DND-41 (cell line): ENCODE results near the gene STAG1.
"Not testable (repeated sequence)": the region's sequence is repeated elsewhere in the genome, so short reads cannot be mapped to it uniquely, and the experiment has no call there.

Experiments used
- ATAC-seq: fragments of 200-7000 bp; cut with Tn5 transposase; 3 replicates; pipeline ENCODE4 v1.9.1; 2021; ENCODE audit warnings: low read depth; ENCODE audit not compliant: insufficient read depth
- DNase-seq: peaks from one replicate; pipeline ENCODE4 v3.0.0-alpha.2; 2020
- H2AFZ ChIP-seq: 2 replicates; pipeline ENCODE4 v1.6.0; 2012; ENCODE audit warnings: low read depth, low read length
- H3K27ac ChIP-seq: 2 replicates; pipeline ENCODE4 v1.5.1; 2012; ENCODE audit warnings: low read length, inconsistent platforms
- H3K27me3 ChIP-seq: fragments of 200-600 bp; sonication (generic); 2 replicates; pipeline ENCODE4 v1.6.0; 2012; ENCODE audit warnings: low read length, mild to moderate bottlenecking, inconsistent platforms; ENCODE audit not compliant: insufficient read depth, poor library complexity
- H3K36me3 ChIP-seq: 2 replicates; pipeline ENCODE4 v1.5.1; 2012; ENCODE audit warnings: low read length, inconsistent platforms; ENCODE audit not compliant: insufficient read depth
- H3K4me1 ChIP-seq: 2 replicates; pipeline ENCODE4 v1.5.1; 2012; ENCODE audit warnings: mild to moderate bottlenecking, low read length; ENCODE audit not compliant: insufficient read depth
- H3K4me2 ChIP-seq: 2 replicates; pipeline ENCODE4 v1.6.0; 2012; ENCODE audit warnings: mild to moderate bottlenecking, moderate library complexity, low read length, inconsistent platforms; ENCODE audit not compliant: insufficient read depth
- H3K4me3 ChIP-seq, 2 experiments: fragments of 200-600 bp in 1 of 2; shearing (Covaris generic) in 1 of 2; 2 replicates each; pipeline ENCODE4 v1.5.1; 2012 to 2016; ENCODE audit warnings: inconsistent platforms in 2 of 2, low read length in 2 of 2, mild to moderate bottlenecking in 2 of 2, low read depth in 1 of 2, moderate library complexity in 1 of 2
- H3K79me2 ChIP-seq: 2 replicates; pipeline ENCODE4 v1.6.0; 2012; ENCODE audit warnings: low read length, inconsistent platforms; ENCODE audit not compliant: insufficient read depth
- H3K9ac ChIP-seq: 2 replicates; pipeline ENCODE4 v1.6.0; 2012; ENCODE audit warnings: low read depth, mild to moderate bottlenecking, inconsistent platforms, low read length, moderate library complexity
- H3K9me3 ChIP-seq: 2 replicates; pipeline ENCODE4 v1.5.1; 2012; ENCODE audit warnings: low read length, moderate library complexity, mild to moderate bottlenecking, inconsistent platforms; ENCODE audit not compliant: insufficient read depth, severe bottlenecking
- H4K20me1 ChIP-seq: 2 replicates; pipeline ENCODE4 v1.6.0; 2012; ENCODE audit warnings: low read length; ENCODE audit not compliant: insufficient read depth
- EZH2 ChIP-seq: IDR thresholded peaks from 3 replicates; pipeline ENCODE4 v1.6.1; 2012; ENCODE audit warnings: borderline replicate concordance, low read depth, mild to moderate bottlenecking, moderate library complexity, low read length, inconsistent platforms; ENCODE audit not compliant: severe bottlenecking
- TF ChIP-seq, protein P1 (sequence below): IDR thresholded peaks from 2 replicates; pipeline ENCODE4 v1.5.1; 2012; ENCODE audit warnings: borderline replicate concordance, low read length, moderate library complexity, mild to moderate bottlenecking; ENCODE audit not compliant: poor library complexity, severe bottlenecking; ENCODE audit errors: extremely low read depth

STAG1 gene

DNA sequence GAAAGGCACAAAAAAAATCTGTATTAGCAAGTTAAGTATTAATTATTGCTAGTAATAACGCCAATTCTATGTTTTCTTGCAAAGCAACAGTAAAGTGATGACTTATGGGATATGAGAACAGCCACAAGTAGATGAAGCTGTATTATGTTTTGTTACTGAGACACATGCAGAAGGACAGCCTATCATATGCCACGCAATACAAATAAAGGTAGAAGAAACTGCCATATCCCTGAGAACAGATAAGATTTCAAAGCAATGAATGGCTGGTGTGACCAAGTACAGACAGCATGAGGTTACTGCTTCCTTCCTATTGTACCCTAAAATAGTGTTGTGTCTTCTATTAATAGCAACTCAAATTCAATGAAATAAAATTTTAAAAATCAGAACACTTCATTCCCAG lies 26.7 kb downstream of the STAG1 start:
- Histone ChIP-seq H3K4me1 (no peaks in the 10 kb centered on the region), H3K36me3 (no peaks in the 10 kb centered on the region), H3K4me3 (no peak overlapping the region), H4K20me1 (peaks cover 48% of the 10 kb centered on the region), H3K4me2 (no peak overlapping the region), H3K79me2 (peaks cover 90% of the 10 kb centered on the region), H3K27me3 (no peaks in the 10 kb centered on the region), H3K9me3 (no peaks in the 10 kb centered on the region), H2AFZ (no peak overlapping the region), H3K27ac (no peak overlapping the region), H3K9ac (no peak overlapping the region)
- no peak for TF ChIP-seq EZH2
- TF ChIP-seq, protein P1, sequence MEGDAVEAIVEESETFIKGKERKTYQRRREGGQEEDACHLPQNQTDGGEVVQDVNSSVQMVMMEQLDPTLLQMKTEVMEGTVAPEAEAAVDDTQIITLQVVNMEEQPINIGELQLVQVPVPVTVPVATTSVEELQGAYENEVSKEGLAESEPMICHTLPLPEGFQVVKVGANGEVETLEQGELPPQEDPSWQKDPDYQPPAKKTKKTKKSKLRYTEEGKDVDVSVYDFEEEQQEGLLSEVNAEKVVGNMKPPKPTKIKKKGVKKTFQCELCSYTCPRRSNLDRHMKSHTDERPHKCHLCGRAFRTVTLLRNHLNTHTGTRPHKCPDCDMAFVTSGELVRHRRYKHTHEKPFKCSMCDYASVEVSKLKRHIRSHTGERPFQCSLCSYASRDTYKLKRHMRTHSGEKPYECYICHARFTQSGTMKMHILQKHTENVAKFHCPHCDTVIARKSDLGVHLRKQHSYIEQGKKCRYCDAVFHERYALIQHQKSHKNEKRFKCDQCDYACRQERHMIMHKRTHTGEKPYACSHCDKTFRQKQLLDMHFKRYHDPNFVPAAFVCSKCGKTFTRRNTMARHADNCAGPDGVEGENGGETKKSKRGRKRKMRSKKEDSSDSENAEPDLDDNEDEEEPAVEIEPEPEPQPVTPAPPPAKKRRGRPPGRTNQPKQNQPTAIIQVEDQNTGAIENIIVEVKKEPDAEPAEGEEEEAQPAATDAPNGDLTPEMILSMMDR, result no peak
- DNase-seq (no peak), ATAC-seq (no peak)

DNA sequence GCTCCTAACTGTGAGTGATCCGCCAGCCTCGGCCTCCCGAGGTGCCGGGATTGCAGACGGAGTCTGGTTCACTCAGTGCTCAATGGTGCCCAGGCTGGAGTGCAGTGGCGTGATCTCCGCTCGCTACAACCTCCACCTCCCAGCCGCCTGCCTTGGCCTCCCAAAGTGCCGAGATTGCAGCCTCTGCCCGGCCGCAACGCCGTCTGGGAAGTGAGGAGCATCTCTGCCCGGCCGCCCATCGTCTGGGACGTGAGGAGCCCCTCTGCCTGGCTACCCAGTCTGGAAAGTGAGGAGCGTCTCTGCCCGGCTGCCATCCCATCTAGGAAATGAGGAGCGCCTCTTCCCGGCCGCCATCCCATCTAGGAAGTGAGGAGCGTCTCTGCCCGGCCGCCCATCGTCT lies 29.3 kb downstream of the STAG1 start:
- Histone ChIP-seq H4K20me1 (peaks cover 46% of the 10 kb centered on the region), H3K79me2 (peaks cover 89% of the 10 kb centered on the region)
- H3K4me2 ChIP-seq, H2AFZ ChIP-seq, H3K9ac ChIP-seq, H3K36me3 ChIP-seq, H3K9me3 ChIP-seq, DNase-seq, H3K27me3 ChIP-seq, H3K27ac ChIP-seq, ATAC-seq, H3K4me3 ChIP-seq, H3K4me1 ChIP-seq: not testable (repeated sequence)

DNA sequence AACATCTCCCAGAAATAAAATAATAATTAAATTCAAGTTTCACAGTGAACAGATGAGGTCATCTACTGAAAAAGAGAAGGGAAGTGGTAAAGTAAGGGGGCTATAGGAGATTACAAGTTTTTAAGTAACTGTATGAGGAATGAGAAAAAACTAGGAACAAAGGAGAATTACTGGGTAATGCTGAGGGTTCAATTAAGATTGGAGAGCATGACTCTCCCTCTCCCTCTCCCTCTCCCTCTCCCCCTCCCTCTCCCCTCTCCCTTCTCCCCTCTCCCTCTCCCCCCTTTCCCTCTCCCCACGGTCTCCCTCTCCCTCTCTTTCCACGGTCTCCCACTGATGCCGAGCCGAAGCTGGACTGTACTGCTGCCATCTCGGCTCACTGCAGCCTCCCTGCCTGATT lies 29.8 kb downstream of the STAG1 start:
- H3K4me2 ChIP-seq, result not testable (repeated sequence)

DNA sequence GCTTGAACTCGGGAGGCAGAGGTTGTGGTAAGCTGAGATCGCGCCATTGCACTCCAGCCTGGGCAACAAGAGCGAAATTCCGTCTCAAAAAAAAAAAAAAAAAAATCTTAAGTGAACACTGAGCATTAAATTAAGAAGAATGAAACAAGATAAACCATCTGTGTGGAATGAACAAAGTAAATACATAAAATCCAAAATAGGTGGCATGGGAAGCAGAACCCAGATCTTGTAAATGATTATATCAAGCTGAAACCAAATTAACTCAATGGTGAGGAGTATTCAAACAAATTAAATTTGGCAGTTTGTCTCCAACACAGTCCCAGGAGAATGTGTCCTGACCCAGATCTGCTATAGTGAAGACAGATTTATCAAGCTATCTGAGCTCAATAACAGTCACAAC lies 32.1 kb downstream of the STAG1 start:
- no peak for TF ChIP-seq EZH2
- TF ChIP-seq, protein P1, result no peak
- Histone ChIP-seq H3K9ac (no peak overlapping the region), H3K27ac (no peak overlapping the region), H3K4me1 (no peaks in the 10 kb centered on the region), H3K36me3 (peaks cover 8% of the 10 kb centered on the region; the same call in 1 of the 2 replicates), H4K20me1 (peaks cover 28% of the 10 kb centered on the region), H3K9me3 (no peaks in the 10 kb centered on the region), H3K79me2 (peaks cover 89% of the 10 kb centered on the region), H3K4me3 (no peak overlapping the region), H2AFZ (no peak overlapping the region), H3K27me3 (no peaks in the 10 kb centered on the region), H3K4me2 (no peak overlapping the region)
- DNase-seq (no peak), ATAC-seq (no peak)

More for the DNA sequence above, 29.8 kb downstream of the STAG1 start:
- ATAC-seq, H3K9me3 ChIP-seq, DNase-seq, H3K27me3 ChIP-seq, H3K4me1 ChIP-seq, H3K36me3 ChIP-seq, H2AFZ ChIP-seq, H3K27ac ChIP-seq, H3K4me3 ChIP-seq, H3K9ac ChIP-seq: not testable (repeated sequence)
- Histone ChIP-seq H3K79me2 (peaks cover 89% of the 10 kb centered on the region), H4K20me1 (peaks cover 42% of the 10 kb centered on the region)

DNA sequence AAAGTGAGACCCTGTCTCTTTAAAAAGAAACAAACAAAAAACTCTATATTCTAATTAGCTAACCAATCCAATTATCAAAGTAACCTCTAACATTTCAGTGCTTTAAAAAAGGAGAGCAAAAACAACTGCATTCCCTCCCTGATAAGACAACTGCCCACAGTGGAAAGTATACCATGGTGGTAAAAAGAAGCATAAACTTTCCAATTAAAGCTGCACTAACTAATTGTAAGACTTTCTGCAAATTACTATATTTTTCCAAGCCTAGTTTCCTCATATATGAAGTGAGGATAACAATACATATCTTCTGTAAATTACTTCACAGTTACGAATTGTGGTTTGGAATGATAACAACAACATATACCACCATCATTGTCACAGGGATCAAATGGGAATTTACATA lies 35.5 kb downstream of the STAG1 start:
- ATAC-seq (no peak), DNase-seq (no peak)
- peaks cover 13% of the 10 kb centered on the region for H3K36me3 ChIP-seq

More for the DNA sequence above, 35.5 kb downstream of the STAG1 start:
- Histone ChIP-seq H3K9ac (no peak overlapping the region), H3K27me3 (no peaks in the 10 kb centered on the region), H4K20me1 (peaks cover 46% of the 10 kb centered on the region), H3K9me3 (no peaks in the 10 kb centered on the region), H3K4me2 (no peak overlapping the region), H2AFZ (no peak overlapping the region), H3K27ac (no peak overlapping the region), H3K79me2 (peaks cover 97% of the 10 kb centered on the region), H3K4me1 (no peaks in the 10 kb centered on the region), H3K4me3 (no peak overlapping the region)
- TF ChIP-seq, protein P1, result no peak
- TF ChIP-seq EZH2, result no peak
